ENCODE measurements around the gene AADACL2. TPM values are rescaled to one million over a fixed set of nuclear protein-coding genes. Genes with fewer than 3 reads are reported as not detected.
"Not testable (repeated sequence)": the region's sequence is repeated elsewhere in the genome, so short reads cannot be mapped to it uniquely, and the experiment has no call there.

The AADACL2 gene
- total RNA-seq, 1 donor from 2014 or later: 0.49 TPM

- TF ChIP-seq POLR2AphosphoS5 (IDR thresholded peaks at IDR 0.05; ENCODE audit: insufficient read depth in 1 of 2, low read depth in 1 of 2) (no peak), CTCF (IDR thresholded peaks at IDR 0.05) (no peak), POLR2A (IDR thresholded peaks at IDR 0.05) (no peak)
- intact Hi-C loops (cut with DNase I): no loop called here
- no peaks in the 10 kb centered on the region for H3K36me3 ChIP-seq
- no peak overlapping the region for H3K27ac ChIP-seq
- no peaks in the 10 kb centered on the region for H3K4me1 ChIP-seq
- DNase-seq (ENCODE audit: extremely low spot score in 2 of 2): no peak
- H3K9me3 ChIP-seq: no peaks in the 10 kb centered on the region
- H3K27me3 ChIP-seq: no peaks in the 10 kb centered on the region
- no peak overlapping the region for H3K4me3 ChIP-seq
Measured at GRCh38 chr3:151788401-151788800, 54.7 kb downstream of the AADACL2 start.

- intact Hi-C loops (cut with DNase I): no loop called here
- Histone ChIP-seq H3K27ac (no peak overlapping the region), H3K27me3 (no peaks in the 10 kb centered on the region), H3K9me3 (no peaks in the 10 kb centered on the region), H3K4me1 (no peaks in the 10 kb centered on the region), H3K4me3 (no peak overlapping the region), H3K36me3 (no peaks in the 10 kb centered on the region)
- TF ChIP-seq POLR2A (IDR thresholded peaks at IDR 0.05) (no peak), POLR2AphosphoS5 (IDR thresholded peaks at IDR 0.05; ENCODE audit: insufficient read depth in 1 of 2, low read depth in 1 of 2) (no peak), CTCF (IDR thresholded peaks at IDR 0.05) (no peak)
- no peak for DNase-seq (ENCODE audit: extremely low spot score in 2 of 2)
Measured at GRCh38 chr3:151789853-151790463, 56.2 kb downstream of the AADACL2 start.

DNA sequence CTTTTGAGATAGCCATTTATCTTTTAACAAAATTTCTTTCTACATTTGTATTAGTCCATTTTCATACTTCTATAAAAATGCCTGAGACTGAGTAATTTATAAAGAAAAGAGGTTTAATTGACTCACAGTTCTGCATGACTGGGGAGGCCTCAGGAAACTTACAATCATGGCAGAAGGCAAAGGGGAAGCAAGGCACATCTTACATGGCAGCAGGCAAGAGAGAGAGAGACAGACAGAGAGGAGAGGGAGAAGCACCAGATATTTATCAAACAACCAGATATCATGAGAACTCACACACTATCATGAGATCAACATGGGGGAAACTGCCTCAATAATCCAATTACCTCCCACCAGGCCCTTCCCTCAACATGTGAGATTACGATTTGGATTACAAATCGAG lies 57.0 kb downstream of the AADACL2 start:
- H3K27ac ChIP-seq: not testable (repeated sequence)

DNA sequence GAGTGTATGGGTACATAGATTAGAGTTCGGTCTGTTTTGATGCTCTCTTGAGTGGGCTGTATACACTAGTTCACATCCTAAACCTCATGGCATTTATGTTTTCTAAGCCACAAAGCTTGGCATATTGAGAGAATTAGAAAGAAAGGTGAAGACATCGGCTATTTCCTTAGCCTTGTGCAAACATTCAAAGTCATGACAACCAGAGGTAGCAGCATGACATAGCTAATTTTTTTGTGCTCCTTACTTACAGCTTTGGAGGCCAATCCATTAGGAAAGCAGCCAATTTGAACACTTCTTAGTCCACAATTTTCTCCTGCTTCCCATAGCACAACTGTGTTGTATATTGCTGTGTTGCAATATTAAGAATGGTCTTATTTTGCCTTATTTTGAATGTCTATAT lies 58.7 kb downstream of the AADACL2 start:
- DNase-seq (ENCODE audit: extremely low spot score in 2 of 2): no peak
- H3K9me3 ChIP-seq: no peaks in the 10 kb centered on the region
- TF ChIP-seq POLR2A (IDR thresholded peaks at IDR 0.05) (no peak), CTCF (IDR thresholded peaks at IDR 0.05) (no peak), POLR2AphosphoS5 (IDR thresholded peaks at IDR 0.05; ENCODE audit: insufficient read depth in 1 of 2, low read depth in 1 of 2) (no peak)
- no peak overlapping the region for H3K4me3 ChIP-seq
- intact Hi-C loops (cut with DNase I): no loop called here
- H3K36me3 ChIP-seq: no peaks in the 10 kb centered on the region
- no peaks in the 10 kb centered on the region for H3K4me1 ChIP-seq
- H3K27me3 ChIP-seq: no peaks in the 10 kb centered on the region
- no peak overlapping the region for H3K27ac ChIP-seq

More for the DNA sequence above, 57.0 kb downstream of the AADACL2 start:
- DNase-seq (ENCODE audit: extremely low spot score in 2 of 2); H3K36me3 ChIP-seq; H3K27me3 ChIP-seq; H3K4me1 ChIP-seq; intact Hi-C loops (cut with DNase I); H3K4me3 ChIP-seq; H3K9me3 ChIP-seq: not testable (repeated sequence)

DNA sequence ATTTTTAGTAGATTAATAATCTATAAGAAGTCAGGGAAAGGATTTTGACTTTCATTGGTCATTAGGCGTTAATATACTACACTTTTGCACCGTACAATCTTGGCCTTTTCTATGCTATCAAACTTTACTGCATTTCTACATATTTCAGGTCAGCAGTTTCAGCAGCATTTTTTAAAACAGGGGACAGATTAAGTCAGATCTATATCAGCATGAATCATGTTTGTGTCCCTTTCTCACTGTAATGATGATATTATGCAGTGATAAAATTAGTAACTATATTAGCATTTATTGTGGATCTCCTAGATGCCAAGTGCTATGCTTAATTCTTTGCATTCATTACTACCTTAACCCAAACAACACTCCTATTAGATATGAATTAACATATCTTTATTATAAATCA lies 59.9 kb downstream of the AADACL2 start:
- Histone ChIP-seq H3K4me1 (no peaks in the 10 kb centered on the region), H3K27ac (no peak overlapping the region), H3K4me3 (no peak overlapping the region), H3K9me3 (no peaks in the 10 kb centered on the region), H3K36me3 (no peaks in the 10 kb centered on the region), H3K27me3 (no peaks in the 10 kb centered on the region)
- no peak for TF ChIP-seq POLR2A (IDR thresholded peaks at IDR 0.05)
- intact Hi-C loops (cut with DNase I): no loop called here
- DNase-seq (ENCODE audit: extremely low spot score in 2 of 2): no peak

- Histone ChIP-seq H3K27ac (no peak overlapping the region), H3K4me1 (no peaks in the 10 kb centered on the region), H3K9me3 (no peaks in the 10 kb centered on the region), H3K36me3 (no peaks in the 10 kb centered on the region), H3K4me3 (no peak overlapping the region), H3K27me3 (no peaks in the 10 kb centered on the region)
- no peak for TF ChIP-seq POLR2AphosphoS5 (IDR thresholded peaks at IDR 0.05; ENCODE audit: insufficient read depth in 1 of 2, low read depth in 1 of 2)
- no peak for TF ChIP-seq POLR2A (IDR thresholded peaks at IDR 0.05)
- no peak for TF ChIP-seq CTCF (IDR thresholded peaks at IDR 0.05)
- DNase-seq (ENCODE audit: extremely low spot score in 2 of 2): no peak
- intact Hi-C loops (cut with DNase I): no loop called here
Measured at GRCh38 chr3:151794080-151794479, 60.4 kb downstream of the AADACL2 start.
